Omental fat pad (tissue), 4 donors: Measurements from ENCODE around the gene AKT1. TPM values are rescaled to one million over a fixed set of nuclear protein-coding genes. Genes with fewer than 3 reads are reported as not detected.

ENCODE experiments used
- ATAC-seq: fragments of 150-250 bp; one replicate; pipeline ENCODE4 v1.9.1; 2016; ENCODE audit warnings: mild to moderate bottlenecking, moderate library complexity; ENCODE audit not compliant: low FRiP score
- DNase-seq: peaks from one replicate; pipeline ENCODE4 v3.0.0-alpha.2; 2019; ENCODE audit warnings: low spot score
- total RNA-seq, 4 donors: library from RNA; depleted of rRNA; stranded (reverse); fragments of >200 nt; gene quantifications; one replicate each; pipeline ENCODE4 v1.1.0, GENCODE V29; 2016
- TF ChIP-seq, protein P1 (sequence below), 3 donors: fragments of 450-650 bp; IDR thresholded peaks; one replicate each; pipeline ENCODE4 v1.5.1; 2016 to 2017; ENCODE audit warnings: antibody characterized with exemption in 3 of 3, mild to moderate bottlenecking in 3 of 3, moderate library complexity in 2 of 3

AKT1 gene
- total RNA-seq, 4 donors from 2014 or later, result 104 to 121 (median 107) TPM

DNA sequence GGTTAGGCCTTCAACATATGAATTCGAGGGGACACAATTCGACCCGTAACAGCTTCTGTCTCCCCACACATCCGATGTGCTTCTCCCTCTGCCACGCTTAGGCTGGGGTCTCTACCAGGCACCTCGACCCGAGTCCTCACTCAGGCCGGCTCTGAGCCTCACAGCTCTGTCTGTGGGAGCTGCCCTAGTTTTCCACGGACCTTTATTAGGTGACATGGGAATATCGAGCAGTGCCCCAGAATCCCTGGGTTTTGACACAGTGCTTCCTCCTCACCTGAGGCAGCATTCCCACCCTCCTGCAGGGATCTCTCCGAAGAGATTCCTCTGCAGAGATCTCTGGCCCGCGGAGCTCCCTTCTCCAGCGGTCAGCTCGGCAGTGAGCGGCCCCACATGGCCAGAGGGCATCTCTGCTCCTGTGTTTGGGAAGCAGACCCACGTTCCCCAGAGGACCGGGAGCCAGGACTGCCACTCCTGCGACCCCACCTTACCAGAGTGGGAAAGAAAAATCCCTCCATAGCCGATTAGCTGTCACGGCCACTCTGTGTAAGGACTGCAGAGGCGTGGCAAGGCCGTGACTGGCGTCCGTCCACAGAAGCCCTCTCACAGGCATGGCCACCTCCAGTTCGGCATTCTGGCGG, 26.5 kb upstream of the AKT1 start:
- ATAC-seq (no peak), DNase-seq (no peak)
- TF ChIP-seq, protein P1, sequence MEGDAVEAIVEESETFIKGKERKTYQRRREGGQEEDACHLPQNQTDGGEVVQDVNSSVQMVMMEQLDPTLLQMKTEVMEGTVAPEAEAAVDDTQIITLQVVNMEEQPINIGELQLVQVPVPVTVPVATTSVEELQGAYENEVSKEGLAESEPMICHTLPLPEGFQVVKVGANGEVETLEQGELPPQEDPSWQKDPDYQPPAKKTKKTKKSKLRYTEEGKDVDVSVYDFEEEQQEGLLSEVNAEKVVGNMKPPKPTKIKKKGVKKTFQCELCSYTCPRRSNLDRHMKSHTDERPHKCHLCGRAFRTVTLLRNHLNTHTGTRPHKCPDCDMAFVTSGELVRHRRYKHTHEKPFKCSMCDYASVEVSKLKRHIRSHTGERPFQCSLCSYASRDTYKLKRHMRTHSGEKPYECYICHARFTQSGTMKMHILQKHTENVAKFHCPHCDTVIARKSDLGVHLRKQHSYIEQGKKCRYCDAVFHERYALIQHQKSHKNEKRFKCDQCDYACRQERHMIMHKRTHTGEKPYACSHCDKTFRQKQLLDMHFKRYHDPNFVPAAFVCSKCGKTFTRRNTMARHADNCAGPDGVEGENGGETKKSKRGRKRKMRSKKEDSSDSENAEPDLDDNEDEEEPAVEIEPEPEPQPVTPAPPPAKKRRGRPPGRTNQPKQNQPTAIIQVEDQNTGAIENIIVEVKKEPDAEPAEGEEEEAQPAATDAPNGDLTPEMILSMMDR (IDR thresholded peaks at IDR 0.05), result no peak

DNA sequence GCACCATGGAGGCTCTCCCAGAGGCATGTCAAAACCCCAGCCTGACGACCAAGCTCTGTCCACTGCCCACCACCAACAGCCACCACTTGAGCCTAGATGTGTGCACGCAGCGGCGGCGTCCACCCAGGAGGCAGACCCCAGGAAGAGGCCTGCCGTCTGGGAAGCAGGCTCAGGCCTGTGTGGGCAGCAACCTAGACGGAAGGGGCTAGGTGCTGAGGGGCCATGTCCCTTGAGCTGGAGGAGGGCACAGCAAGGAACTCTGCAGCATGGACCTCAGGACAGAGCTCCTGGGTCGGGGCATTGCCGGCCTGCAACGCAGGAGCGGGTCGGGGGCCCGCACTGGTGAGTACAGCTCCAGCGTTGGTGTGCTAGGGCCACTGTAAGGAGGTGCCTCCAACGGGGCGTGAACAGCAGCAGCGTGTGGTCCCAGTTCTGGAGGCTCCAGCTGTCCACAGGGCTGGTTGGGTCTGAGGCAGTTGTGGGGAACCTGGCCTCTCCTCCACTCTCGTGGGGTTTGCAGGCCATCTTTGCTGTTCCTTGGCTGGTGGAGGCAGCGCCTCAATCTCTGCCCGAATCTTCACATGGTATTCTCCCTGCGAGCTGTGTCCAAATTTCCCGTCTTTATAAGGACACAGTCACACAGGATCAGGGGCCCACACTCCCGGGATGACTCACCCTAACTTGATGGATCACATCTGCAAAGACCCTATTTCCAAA, 25.8 kb upstream of the AKT1 start:
- ATAC-seq (no peak), DNase-seq (no peak)
- TF ChIP-seq, protein P1 (IDR thresholded peaks at IDR 0.05), result no peak

DNA sequence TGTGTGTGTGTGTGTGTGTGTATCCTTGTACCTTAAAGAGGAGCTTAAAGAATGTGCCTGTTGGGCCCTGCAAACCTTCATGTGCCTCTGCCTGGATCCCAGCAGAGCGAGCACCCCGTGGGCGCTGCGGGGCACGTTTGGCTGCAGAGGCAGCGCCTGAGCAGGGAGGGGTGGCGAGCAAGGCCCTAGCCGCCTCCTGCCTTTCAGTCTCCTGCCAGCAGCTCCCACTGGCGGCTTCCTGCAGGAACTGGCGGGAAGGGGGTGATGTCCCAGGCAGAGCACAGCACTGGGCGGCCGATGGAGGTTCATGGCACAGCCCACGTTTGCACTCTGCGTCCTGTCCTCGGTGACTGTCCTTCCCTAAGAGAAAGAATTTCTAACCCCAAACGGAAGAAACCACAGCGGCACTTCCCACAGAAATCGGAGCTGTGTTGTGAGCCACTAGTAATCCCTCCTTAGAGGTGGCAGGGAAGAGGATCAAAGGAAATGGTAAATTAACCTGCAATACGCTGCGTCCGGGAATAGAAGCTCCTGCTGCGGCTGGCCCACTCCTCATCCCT, 25.2 kb upstream of the AKT1 start:
- ATAC-seq, result peak; percentile 39

DNA sequence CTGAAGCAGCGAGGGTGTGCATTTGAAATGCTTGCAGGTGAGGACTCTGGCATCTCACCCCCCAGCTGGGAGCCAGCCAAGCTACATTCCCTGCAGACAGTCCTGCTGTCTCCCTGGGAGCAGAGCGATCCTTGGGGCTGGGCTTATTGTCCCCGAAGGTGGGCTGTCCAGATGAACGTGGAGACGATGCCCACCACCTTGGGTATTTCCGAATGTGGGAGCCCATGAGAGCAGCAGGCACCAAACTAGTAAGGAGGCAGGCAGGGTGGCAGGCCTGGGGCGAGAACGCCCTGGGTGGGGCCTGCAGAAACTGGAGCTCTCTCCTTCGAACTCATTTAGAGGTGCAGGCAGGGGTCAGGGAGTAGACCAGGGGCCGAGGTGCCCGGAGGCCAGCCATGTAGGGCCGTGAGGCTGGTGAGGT, 23.8 kb upstream of the AKT1 start:
- ATAC-seq (no peak), DNase-seq (no peak)
- TF ChIP-seq, protein P1 (IDR thresholded peaks at IDR 0.05), result no peak

More for the DNA sequence above, 25.2 kb upstream of the AKT1 start:
- no peak for DNase-seq
- TF ChIP-seq, protein P1 (IDR thresholded peaks at IDR 0.05), result no peak

DNA sequence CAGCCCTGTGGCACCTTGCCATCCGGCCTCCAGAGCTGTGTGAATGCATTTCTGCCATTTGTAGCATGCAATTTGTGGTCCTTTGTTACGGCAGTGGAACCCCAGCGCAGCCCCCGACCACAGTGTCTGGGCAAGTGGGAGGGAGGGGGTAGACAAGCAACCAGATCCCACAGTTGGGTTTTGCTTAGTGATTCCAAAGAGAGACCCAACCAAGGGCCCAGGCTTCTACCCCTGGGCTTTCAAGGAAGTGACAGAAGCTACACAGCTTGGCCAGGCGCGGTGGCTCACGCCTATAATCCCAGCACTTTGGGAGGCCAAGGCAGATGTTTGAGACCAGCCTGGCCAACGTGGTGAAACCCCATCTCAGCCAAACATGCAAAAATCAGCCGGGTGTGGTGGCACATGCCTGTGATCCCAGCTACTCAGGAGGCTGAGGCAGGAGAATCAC, 23.2 kb upstream of the AKT1 start:
- DNase-seq (no peak), ATAC-seq (no peak)
- TF ChIP-seq, protein P1 (IDR thresholded peaks at IDR 0.05), result no peak

DNA sequence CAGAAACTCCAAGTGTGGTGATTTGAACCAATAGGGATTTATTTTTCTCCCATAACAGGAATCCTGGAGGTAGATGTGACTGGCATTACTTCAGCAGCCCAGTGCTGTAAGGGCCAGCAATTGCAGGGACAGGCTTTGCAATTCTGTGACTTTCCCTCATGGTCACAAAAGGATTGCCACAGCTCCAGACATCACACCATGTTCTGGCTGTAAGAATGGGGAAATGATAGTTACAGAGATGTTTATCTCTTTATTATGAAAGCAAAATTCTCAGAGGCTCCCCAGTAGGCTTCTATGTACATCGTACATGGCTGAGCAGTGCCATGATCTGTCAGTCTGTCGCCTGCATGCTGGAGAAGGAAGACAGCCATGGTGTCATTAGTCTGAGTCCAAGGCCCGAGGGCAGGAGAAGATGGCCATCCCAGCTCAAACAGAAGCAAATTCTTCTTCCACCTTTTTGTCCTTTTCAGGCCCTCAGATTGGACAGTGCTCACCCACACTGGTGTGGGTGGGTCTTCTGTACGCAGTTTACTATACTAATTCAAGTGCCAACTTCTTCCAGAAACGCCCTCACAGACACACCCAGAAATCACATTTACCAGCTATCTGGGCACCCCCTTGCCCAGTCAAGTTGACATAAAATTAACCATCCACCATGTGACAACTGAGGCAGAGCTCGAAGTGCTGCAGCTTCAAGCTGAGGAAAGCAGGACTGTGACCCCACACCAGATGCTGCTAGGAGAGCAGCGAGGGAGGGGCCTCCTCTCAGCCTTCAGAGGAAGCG, 22.6 kb upstream of the AKT1 start:
- ATAC-seq, result no peak
- TF ChIP-seq, protein P1 (IDR thresholded peaks at IDR 0.05), result no peak
- no peak for DNase-seq
